Testis (tissue), 2 donors: ENCODE measurements around the gene RET.

ENCODE experiments used
- POLR2A ChIP-seq: fragments of 450-650 bp; IDR thresholded peaks from one replicate; pipeline ENCODE4 v1.6.1; 2017; ENCODE audit warnings: antibody characterized with exemption, mild to moderate bottlenecking, moderate library complexity
- TF ChIP-seq, protein P1 (sequence below), 3 experiments: fragments of 450-650 bp in 2 of 3; fragments of 200-600 bp in 1 of 3; sonication (generic) in 1 of 3; IDR thresholded peaks; one replicate each; pipeline ENCODE4 v1.5.1; 2016 to 2019; ENCODE audit warnings: antibody characterized with exemption in 3 of 3, mild to moderate bottlenecking in 2 of 3, moderate library complexity in 1 of 3

DNA sequence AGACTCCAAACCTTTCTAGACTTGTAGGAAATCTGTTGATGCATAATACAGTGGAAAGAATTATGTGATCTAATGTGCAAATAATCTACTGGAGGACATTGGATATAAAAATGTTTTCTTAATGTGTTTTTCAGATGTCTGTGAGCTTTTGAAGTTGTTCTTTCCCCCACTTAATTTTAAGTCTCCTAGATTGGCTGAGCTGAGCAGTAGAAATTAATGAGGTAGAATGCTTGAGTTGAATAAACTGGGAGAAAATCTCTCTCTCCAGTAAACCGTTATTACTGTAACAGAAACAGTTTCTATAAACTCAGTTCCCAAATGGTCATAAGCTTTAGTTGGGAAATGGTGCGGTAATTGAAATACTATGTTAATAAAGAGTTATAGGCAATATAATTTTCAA is 77.0 kb downstream of the RET start:
- TF ChIP-seq, protein P1, sequence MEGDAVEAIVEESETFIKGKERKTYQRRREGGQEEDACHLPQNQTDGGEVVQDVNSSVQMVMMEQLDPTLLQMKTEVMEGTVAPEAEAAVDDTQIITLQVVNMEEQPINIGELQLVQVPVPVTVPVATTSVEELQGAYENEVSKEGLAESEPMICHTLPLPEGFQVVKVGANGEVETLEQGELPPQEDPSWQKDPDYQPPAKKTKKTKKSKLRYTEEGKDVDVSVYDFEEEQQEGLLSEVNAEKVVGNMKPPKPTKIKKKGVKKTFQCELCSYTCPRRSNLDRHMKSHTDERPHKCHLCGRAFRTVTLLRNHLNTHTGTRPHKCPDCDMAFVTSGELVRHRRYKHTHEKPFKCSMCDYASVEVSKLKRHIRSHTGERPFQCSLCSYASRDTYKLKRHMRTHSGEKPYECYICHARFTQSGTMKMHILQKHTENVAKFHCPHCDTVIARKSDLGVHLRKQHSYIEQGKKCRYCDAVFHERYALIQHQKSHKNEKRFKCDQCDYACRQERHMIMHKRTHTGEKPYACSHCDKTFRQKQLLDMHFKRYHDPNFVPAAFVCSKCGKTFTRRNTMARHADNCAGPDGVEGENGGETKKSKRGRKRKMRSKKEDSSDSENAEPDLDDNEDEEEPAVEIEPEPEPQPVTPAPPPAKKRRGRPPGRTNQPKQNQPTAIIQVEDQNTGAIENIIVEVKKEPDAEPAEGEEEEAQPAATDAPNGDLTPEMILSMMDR (IDR thresholded peaks at IDR 0.05): no peak
- TF ChIP-seq POLR2A: no peak
